SKM-1 treated with dmso at 0.1 percent for 144 hours (cell line): Measurements from ENCODE around the gene RDH8.
A peak's percentile ranks its signal among the peaks of the same experiment; 100 is the strongest.
"Not testable (repeated sequence)": the region's sequence is repeated elsewhere in the genome, so short reads cannot be mapped to it uniquely, and the experiment has no call there.

Experiments
- DNase-seq: peaks from one replicate; lab custom pipeline; 2025; ENCODE audit not compliant: unreplicated experiment; lab: John Stamatoyannopoulos, UW

Gene RDH8

DNA sequence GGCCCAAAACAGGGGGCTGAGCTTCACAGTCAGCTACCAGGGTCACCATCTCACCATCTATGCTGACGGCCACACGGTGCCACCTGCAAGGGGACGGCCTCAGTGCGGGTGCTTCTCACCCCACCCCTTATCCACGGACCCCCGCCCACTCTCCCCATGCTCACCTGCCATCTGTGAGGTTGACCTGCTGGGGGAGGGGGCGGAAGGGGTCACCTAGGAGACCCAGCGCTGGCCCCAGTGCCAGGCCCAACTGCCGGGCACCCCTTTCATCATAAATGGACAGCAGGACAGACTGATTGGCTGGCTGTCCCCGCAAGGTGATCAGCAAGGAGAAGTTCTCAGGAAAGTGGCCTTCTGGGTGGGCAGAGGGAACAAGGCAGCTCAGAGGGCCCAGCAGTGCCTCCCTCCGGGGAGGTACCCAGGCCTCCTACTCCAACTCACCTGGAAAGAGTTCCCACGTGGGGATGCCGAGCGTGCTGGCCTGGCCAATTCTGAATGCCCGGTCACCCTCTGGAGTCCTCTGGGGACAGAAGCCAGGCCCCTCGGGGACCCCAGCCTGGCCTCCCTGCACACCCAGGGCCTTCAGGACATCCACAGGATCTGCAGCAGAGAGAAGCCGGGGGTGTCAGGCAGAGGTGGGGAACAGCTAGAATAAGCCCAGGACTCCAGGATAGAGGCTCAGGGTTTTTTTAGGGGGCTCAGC lies 7.5 kb upstream of the RDH8 start:
- DNase-seq = no peak

DNA sequence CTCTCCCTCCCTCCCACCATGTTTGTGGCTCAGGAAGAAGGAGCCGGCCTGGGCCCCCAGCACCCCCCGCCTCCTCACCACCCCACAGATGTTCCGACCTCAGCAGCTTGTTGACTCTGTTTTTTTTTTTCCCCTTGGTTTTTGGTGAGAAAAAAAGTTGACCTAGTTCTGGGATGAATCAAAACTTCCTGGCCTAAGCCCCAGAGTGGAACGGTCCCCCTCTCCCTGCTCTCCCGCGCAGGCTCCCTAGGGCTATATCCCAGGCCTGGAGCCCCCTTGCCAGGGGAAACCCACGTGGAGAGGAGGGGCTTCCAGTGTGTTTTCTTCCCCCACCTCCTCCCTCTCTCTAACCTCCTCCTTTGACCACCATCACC lies 7.0 kb upstream of the RDH8 start:
- DNase-seq = no peak

DNA sequence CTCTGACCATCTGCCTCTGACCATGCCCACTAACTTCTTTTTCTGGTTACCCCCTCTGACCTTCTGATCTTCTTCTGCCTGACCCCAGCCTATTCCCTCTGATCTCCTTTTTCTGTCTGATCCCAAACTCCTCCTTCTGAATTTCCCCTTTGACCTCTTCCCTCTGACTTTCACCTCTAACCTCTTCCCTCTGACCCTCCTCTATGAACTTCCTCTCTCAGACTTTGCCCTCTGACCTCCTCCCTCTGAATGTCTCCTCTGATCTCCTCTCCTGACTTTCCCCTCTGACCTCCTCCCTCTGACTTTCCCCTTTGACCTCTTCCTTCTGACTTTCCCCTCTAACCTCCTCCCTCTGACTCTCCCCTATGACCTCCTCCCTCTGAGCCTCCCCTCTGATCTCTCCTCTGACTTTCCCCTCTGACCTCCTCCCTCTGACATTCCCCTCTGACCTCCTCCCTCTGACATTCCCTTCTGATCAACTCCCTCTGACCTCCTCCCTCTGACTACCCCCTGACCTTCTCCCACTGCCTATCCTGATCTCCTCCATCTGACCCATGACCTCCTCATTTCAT lies 6.4 kb upstream of the RDH8 start:
- no peak for DNase-seq

DNA sequence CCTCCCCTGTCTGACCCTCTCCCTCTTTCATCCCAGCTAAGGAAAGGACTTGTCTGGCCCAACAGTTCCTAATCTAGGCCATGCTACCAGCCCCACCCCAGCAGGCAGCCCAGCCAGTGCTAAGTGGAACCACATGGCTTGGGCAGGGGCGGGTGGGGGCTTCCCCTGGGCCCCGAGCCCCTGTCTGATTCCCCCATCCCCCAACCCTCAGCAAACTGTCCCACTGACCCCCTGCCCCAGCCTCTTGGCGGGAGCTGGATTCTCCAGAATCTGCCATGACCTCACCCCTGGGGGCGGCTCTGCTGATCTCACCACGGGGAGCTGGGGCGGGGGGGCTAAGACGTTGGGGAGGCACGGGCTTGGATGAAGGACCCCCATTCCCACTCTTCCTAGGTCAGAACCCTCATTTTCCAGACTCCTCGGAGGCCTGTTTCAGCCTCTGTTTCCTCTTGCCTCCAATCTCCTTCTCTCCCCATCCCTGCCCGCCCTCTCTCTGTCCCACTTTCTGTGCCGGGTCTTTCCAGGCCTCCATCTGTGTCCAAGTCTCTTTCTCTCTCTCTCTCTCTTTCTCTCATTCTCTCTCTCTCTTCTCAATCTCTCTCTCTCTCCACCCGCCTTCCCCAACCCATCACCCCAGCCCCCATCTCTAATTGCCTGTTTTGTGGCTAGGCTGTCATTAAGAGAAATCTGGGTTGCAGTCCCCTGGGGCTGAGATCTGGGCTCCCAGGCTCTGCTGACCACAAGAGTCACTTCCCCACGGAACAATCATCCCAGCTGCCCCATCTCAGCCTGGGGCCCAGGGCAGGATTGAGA lies 5.7 kb upstream of the RDH8 start:
- DNase-seq = no peak

DNA sequence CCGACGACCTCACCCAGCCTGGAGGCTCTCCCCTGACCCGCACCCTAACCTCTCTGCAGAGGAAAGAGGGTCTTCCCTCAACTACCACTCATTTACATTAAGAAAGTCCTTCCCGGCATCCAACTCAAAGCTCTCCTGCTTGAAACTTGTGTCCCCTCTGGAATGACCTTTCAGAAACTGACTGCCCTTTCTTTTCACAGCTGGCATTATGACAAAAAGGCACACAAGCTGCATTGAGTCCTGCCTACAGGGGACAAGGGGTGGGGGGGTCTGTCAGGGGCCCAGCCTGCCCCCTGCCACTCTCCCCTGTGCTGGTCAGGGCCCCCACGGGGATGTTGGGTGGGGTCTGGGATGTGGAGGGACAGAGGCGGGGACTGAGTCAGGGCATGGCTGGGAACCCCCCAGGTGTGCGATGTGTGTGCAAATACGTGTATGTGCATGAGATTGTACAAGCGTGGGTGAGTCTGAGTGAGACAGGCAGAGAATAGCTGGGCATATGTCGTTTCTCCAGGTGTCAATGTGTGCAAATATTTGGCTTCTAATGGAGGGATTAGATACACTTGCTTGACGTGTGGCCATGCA lies 5.0 kb upstream of the RDH8 start:
- DNase-seq = no peak

DNA sequence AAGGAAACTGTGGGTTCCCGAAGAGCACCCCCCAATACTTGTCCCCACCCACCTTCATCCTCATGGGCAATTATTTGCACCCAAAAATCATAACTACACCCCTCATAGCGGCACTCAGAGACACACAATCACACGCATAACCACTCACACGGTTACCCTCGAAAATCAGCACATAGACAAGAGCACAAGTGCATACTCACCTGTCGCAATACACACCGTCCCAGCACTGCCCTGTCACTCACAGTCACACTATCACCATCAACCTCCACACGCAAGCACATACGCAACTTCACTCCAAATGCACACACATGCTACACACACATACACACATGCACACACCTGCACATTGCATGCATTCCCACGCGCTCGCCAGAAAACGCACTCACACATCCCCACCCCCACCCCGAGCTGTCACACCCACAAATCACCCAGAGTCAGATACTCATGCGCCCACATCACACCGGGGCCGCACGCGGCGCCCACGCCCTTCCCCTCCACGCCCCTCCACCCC lies 3.5 kb upstream of the RDH8 start:
- no peak for DNase-seq

DNA sequence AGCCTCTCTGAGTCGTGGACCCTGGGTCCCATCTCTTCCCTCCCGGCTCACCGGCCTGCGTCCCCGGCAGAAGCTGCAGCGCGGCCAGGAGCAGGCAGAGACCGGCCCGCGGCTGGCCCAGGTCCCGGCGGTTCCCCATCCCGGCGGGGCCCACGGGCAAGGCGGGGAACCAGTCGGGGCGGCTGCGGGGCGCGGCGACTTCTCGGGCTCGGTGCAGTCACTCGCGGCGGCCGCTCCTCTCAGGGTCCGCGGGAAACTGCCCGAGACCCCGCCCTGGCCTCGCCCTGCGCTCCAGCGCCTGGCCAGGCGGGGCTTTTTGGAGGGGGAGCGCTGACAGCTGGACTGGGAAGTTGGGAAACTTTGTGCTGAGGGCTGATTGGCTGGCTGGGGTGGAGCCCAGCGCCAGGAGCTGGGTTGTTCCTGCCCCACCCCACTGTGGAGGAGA lies 3.0 kb upstream of the RDH8 start, which contains the start of gene COL5A3:
Gene COL5A3, minus strand, starts transcription at position 258 of the 445 bp plus-strand sequence. Its CDS starts 119 bp downstream, at position 139.
- no peak for DNase-seq

DNA sequence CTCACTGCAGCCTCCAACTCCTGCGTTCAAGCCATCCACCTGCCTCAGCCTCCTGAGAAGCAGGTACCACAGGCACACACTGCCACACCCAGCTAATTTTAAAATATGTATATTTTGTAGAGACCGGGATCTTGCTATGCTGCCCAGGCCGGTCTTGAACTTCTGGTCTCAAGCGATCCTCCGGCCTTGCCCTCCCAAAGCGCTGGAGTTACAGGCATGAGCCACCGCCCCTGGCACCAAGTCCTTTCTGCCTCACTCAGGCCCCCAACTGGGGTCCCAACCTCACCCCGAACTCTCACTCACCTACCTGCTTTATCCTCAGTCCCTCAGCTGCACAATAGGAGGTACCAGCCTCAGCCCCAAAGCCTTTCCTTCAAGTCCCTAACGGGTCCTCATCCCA lies 2.3 kb upstream of the RDH8 start:
- DNase-seq = no peak

DNA sequence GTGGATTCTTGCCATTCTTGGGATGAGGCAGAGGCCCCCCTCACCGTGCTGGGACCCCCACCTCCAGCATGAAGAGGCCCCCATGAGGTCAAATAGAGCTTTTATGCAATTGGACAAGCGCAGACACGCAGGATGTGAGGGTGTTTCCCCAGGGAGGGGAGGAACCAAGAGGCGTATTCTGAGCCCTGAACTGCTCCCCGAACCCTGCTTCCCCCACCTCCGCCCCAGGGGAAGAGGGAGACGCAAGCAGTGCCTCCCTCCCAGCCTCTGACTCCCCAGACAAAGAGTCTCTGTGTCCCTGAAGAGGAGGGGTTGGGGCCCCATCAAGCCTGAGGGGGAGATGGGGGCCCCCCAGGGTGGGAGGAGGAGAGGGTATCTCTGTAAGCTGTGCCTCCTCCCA lies 1.3 kb upstream of the RDH8 start:
- no peak for DNase-seq

DNA sequence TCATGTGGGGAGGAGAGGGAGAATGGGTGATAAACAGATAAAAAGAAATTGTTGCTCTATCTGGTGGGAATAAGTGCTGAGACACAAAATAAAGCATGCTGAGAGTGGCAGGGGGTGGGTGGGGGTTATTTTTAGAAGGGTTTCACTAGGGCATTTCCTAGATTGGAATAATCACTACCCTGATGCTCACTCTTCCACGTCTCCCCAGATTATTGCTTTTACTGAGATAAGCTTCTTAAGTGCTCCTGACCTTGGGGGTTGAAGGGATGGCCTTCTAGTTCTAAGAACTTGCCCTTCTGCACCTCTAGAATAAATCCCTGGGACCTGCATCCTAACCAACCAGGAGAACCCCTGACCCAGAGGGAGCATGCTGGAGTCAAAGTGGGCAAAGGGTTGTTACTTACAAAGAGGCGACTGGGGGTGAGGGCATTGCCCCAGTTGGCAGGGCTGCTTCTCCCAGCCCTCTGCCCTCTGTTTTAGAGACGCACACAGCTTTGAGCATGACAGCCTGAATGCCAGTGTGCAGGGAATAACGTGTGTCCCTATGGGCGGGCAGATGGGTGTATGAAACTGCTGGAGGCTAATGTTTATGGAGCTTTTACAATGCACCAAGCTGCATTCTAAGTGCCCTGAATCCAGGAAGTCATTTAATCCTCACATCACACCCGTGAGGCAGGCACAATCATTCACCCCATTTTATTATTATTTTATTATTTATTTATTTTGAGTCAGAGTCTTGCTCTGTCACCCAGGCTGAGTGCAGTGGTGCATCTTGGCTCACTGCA lies 743 bp downstream of the RDH8 start:
- no peak for DNase-seq

DNA sequence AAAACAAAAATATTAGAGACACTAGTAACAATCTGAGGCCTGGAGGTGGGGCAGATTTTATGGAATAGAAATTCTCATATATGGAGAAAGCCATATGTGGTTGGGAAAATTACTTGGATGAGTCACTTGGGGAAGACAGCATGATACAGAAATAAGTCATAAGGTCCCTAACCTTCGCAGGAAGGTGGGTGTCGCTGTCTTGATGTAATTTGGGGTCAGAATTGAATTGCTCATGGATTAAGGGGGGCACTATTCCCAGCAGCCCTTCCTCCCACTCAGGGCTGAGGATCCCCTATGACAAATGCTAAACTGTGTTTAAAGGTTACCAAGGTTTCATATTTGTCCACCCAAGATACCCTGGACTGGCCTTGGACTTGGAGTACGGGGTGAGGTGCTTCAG lies 5.0 kb downstream of the RDH8 start:
- DNase-seq = no peak

DNA sequence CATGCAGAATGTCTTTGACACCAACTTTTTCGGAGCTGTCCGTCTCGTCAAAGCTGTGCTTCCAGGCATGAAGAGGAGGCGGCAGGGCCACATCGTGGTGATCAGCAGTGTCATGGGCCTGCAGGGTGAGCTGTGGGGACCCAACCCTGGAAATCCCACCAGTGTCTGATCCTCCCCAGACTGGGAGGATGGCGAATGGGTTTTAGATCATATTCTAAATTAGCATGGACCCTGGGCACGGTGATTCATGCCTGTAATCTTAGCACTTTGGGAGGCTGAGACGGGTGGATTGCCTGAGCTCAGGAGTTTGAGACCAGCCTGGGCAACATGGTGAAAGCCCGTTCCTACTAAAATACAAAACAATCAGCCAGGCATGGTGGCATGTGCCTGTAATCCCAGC lies 5.5 kb downstream of the RDH8 start:
- no peak for DNase-seq

DNA sequence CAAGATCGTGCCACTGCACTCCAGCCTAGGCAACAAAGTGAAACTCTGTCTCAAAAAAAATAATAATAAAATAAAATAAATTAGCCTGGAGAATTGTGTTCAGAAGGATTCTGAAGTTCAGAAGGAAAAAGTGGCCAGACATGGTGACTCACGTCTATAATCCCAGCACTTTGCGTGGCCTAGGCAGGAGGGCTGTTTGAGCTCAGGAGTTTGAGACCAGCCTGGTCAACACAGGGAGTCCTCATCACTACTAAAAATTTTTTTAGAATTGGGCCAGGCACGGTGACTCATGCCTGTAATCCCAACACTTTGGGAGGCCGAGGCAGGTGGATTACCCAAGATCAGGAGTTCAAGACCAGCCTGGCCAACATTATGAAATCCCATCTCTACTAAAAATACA lies 6.0 kb downstream of the RDH8 start:
- DNase-seq = no peak

DNA sequence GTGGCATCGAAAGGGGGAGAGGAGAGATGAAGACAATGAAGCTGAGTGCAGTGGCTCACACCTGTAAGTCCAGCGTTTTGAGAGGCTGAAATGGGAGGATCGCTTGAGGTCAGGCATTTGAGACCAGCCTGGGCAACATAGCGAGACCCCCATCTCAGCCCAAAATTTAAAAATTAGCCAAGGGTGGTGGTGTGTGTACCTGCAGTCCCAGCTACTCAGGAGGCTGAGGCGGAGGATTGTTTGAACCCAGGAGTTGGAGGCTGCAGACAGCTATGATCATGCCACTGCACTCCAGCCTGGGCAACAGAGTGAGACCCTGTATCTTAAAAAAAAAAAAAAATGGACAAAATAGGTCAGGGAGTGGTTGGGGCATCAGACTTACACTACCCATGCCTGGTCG lies 7.6 kb downstream of the RDH8 start:
- no peak for DNase-seq

DNA sequence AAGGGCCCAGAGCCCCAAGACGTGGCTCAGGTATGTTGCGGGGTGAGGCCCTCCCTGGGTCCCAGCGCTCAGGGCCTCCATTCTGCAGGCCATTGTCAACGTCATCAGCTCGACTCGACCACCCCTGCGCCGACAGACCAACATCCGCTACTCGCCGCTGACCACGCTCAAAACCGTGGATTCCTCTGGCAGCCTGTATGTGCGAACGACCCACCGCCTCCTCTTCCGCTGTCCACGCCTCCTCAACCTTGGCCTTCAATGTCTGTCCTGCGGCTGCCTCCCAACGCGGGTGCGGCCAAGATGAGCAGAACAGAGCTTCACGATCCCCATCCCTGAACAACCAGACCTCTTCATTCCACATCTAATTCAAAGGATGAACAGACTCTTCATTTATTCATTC lies 8.2 kb downstream of the RDH8 start:
- DNase-seq = no peak

DNA sequence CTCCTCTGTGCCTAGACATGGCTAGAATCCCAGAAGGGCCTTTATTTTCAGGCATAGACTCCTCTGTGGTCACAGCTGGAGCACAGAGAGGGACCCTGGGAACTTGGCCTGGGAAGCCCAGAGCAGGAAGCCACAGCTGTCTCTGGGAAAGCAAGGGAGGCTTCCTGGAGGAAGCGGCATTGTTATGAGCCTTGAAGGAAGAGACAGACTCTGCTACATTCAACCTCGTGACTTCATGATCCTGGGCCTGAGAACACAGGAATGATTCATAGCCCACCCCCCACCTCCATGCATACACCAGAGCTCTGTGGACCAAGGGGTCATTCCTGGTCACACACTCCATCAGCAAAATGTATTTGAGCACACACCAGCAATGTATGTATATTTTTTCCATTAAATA lies 8.6 kb downstream of the RDH8 start:
- DNase-seq = no peak

DNA sequence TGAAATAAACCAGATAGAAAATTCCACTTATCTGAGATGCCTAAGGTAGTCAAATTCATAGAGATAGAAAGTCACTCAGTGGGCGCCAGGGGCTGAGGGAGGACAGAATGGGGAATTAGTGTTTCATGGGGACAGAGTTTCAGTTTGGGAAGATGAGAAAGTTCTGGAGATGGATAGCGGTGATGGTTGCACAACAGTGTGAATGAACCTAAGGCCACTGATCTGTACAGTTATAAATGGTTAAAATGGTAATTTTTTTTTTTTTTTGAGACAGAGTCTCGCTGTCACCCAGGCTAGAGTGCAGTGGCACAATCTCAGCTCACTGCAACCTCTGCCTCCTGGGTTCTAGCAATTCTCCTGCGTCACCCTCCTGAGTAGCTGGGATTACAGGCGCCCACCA lies 9.8 kb downstream of the RDH8 start:
- DNase-seq = not testable (repeated sequence)

DNA sequence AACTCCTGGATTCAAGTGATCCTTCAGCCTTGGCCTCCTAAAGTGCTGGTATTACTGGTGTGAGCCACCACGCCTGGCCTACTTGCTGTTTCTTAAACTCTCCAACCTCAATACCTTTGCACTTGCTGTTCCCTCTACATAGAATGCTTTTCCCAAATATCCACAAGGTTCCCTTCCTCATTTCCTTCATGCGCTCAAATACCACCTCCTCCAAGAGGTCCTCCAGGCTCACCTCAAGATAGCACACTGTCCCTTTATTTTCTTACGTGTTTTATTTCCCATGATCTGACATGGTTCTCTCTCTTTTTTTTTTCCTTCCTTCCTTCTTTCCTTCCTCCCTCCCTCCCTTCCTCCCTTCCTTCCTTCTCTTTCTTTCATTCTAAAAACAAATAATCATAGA lies 13.5 kb downstream of the RDH8 start:
- no peak for DNase-seq

DNA sequence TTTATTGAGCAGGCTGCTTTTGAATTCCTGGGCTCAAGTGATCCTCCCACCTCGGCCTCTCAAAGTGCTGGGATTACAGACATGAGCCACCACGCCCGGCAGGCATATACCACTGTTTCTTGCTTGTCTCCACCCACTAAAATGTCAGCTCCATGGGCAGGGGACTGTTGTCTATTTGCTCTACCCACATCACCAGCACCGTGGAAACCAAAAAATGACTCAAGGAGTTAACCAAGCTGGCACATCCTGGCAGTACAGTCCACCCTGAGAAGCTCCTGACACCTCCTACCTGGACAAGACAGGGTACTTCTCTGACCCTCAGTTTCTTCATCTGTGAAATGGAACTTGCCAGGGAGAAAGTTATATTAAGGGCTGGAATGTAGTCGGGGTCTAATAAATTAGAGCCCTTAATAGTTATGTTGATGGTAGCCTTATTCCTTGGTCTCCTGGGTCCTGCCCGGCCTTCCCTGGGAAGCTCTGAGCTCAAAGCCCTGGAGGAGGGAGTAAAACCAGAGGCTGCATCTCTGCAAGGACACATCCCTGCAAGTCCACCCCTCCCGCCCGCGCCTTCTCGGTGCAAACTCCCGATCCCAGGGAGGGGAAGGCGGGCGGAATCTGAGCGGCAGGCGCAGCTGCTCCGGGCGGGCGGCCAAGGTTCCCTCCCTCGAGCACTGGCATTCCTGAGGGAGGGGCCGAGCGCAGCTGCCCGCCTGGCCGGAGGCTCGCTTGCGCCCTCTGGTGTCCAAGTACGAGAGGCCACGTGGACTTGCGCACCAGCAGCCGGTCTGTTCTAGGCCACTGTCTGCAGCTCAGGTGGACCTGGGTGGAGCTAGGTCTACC lies 14.1 kb downstream of the RDH8 start:
- peak; percentile 90 for DNase-seq

DNA sequence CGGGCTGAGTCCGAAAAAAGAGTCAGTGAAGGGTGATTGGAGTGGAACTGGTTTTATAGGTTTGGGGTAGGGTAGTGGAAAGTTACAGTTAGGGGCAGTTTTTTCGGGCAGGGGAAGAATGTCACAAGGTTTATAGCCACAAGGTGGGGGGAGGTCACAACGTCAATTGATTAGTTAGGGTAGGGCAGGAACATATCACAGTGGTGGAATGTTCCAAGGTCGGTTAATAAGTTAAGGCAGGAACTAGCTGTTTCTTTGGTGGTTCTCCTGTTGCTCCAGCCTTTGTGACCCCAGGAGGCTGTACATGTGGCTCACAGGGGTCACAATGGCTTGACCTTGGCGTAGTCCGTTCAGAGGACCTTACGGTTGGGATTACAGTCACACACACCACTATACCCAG lies 20.3 kb downstream of the RDH8 start:
- DNase-seq = no peak
